C4-2B (cell line): Measurements from ENCODE around the gene KIF1A.

Experiments
- ZFX ChIP-seq: fragments of 450-650 bp; IDR thresholded peaks from 2 replicates; pipeline ENCODE4 v1.6.1; 2017
- TF ChIP-seq, protein P1 (sequence below): fragments of 450-650 bp; conservative IDR thresholded peaks from 2 replicates; pipeline ENCODE4 v1.5.1; 2017; ENCODE audit warnings: mild to moderate bottlenecking

GRCh38 chr2:240791821-240792628 lies 28.0 kb downstream of the KIF1A start:
- TF ChIP-seq, protein P1, sequence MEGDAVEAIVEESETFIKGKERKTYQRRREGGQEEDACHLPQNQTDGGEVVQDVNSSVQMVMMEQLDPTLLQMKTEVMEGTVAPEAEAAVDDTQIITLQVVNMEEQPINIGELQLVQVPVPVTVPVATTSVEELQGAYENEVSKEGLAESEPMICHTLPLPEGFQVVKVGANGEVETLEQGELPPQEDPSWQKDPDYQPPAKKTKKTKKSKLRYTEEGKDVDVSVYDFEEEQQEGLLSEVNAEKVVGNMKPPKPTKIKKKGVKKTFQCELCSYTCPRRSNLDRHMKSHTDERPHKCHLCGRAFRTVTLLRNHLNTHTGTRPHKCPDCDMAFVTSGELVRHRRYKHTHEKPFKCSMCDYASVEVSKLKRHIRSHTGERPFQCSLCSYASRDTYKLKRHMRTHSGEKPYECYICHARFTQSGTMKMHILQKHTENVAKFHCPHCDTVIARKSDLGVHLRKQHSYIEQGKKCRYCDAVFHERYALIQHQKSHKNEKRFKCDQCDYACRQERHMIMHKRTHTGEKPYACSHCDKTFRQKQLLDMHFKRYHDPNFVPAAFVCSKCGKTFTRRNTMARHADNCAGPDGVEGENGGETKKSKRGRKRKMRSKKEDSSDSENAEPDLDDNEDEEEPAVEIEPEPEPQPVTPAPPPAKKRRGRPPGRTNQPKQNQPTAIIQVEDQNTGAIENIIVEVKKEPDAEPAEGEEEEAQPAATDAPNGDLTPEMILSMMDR: no peak
- no peak for TF ChIP-seq ZFX
